A673 (cell line): ENCODE measurements around the gene TXNDC8. TPM values are rescaled to one million over a fixed set of nuclear protein-coding genes. Genes with fewer than 3 reads are reported as not detected.

ENCODE experiments used
- BruUV-seq: library from RNA; stranded (reverse); fragments of 400-500 nt; replicated peaks from 2 replicates; lab custom pipeline; 2021; lab: Mats Ljungman, UMichigan
- CTCF ChIA-PET: fragments of 300-600 bp; sonication (Branson Sonifier 250); formaldehyde crosslinking; loops from one replicate; lab custom pipeline; 2022; ENCODE audit warnings: antibody characterized with exemption; lab: Charles Lee
- POLR2A ChIA-PET: fragments of 300-600 bp; sonication (Branson Sonifier 250); formaldehyde crosslinking; loops from one replicate; lab custom pipeline; 2022; ENCODE audit warnings: antibody characterized with exemption; ENCODE audit not compliant: low non-redundant PET; lab: Charles Lee
- DNase-seq: peaks from one replicate; pipeline ENCODE4 v3.0.0-alpha.2; 2015; ENCODE audit warnings: low spot score
- H3K27ac ChIP-seq: fragments of 200-600 bp; sonication (generic); 2 replicates; pipeline ENCODE4 v1.5.1; 2016; ENCODE audit warnings: mixed run types, low read depth, mild to moderate bottlenecking, mixed read lengths, antibody characterized with exemption, low read length; ENCODE audit not compliant: poor library complexity, severe bottlenecking
- H3K27me3 ChIP-seq: fragments of 200-600 bp; sonication (generic); replicated peaks from 2 replicates; pipeline ENCODE4 v1.6.1; 2017; ENCODE audit warnings: mixed run types, low read depth, mild to moderate bottlenecking, mixed read lengths, antibody characterized with exemption, low read length; ENCODE audit not compliant: insufficient read depth, poor library complexity
- H3K36me3 ChIP-seq: fragments of 200-600 bp; sonication (generic); 2 replicates; pipeline ENCODE4 v1.6.1; 2016; ENCODE audit warnings: mixed run types, mild to moderate bottlenecking, mixed read lengths, antibody characterized with exemption, low read length; ENCODE audit not compliant: insufficient read depth, poor library complexity, severe bottlenecking
- H3K4me1 ChIP-seq: fragments of 200-600 bp; sonication (generic); 2 replicates; pipeline ENCODE4 v1.6.1; 2017; ENCODE audit warnings: mixed run types, mild to moderate bottlenecking, mixed read lengths, antibody characterized with exemption, low read length; ENCODE audit not compliant: insufficient read depth, poor library complexity, severe bottlenecking
- H3K4me3 ChIP-seq: fragments of 200-600 bp; sonication (generic); 2 replicates; pipeline ENCODE4 v1.5.1; 2016; ENCODE audit warnings: low read depth, mixed run types, mild to moderate bottlenecking, mixed read lengths, low read length; ENCODE audit not compliant: poor library complexity, severe bottlenecking
- H3K9me3 ChIP-seq: fragments of 200-600 bp; sonication (generic); 2 replicates; pipeline ENCODE4 v1.6.1; 2016; ENCODE audit warnings: mixed run types, low read depth, mild to moderate bottlenecking, mixed read lengths, antibody characterized with exemption, low read length; ENCODE audit not compliant: poor library complexity, severe bottlenecking
- CTCF ChIP-seq: fragments of 300-800, 200-600 bp; sonication (generic); conservative IDR thresholded peaks from 2 replicates; pipeline ENCODE4 v1.5.1; 2017; ENCODE audit warnings: low read depth, mild to moderate bottlenecking, antibody characterized with exemption, low read length, moderate library complexity, mixed read lengths
- EZH2 ChIP-seq: fragments of 200-600 bp; sonication (generic); IDR thresholded peaks from 2 replicates; pipeline ENCODE4 v1.6.1; 2017; ENCODE audit warnings: borderline replicate concordance, low read depth, mild to moderate bottlenecking, mixed read lengths, antibody characterized with exemption, low read length; ENCODE audit not compliant: poor library complexity, severe bottlenecking
- intact Hi-C: fragments of 100-400 bp; cut with micrococcal nuclease; formaldehyde crosslinking; loops from one replicate; pipeline ENCODE4 v1.10.0; 2022; ENCODE audit not compliant: unreplicated experiment
- total RNA-seq: library from RNA; stranded (reverse); gene quantifications from 2 replicates; pipeline ENCODE4 v1.2.3, GENCODE V29; 2021

The TXNDC8 gene
- total RNA-seq, 1 experiment from 2014 or later = not detected

DNA sequence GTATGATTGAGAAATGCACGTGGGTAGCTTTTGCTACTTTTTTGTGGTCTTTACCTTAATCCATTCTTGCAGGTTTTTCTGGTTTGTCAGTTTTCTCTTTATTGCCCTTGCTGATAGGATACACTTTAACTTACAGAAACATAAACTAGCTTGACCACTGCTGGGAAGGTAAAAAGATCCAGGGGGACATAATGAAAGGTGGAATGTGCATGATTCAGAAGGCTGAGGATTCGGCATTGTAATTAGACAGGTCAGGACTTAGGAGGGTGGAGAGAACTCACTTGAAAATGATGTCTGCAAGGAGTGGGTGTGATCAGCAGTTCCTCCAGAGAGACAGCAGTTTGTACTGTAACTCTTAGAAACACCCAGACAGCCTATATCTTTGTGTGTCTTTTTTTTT, 19.8 kb upstream of the TXNDC8 start:
- BruUV-seq = no TSS peak
- POLR2A ChIA-PET = no interaction called here

GRCh38 chr9:110356639-110357395, 19.2 kb upstream of the TXNDC8 start:
- intact Hi-C loops = no loop called here
- CTCF ChIA-PET = interaction anchor here (0.7 kb wide), 1 partner anchor 1010 kb away, joined by 6 read pairs; no protein-coding TSS in a partner anchor
- H3K36me3 ChIP-seq = no peaks in the 10 kb centered on the region

More for the DNA sequence above, 19.8 kb upstream of the TXNDC8 start:
- TF ChIP-seq EZH2 = no peak
- no peak for TF ChIP-seq CTCF
- Histone ChIP-seq H3K4me3 (no peak overlapping the region), H3K4me1 (no peaks in the 10 kb centered on the region), H3K9me3 (no peaks in the 10 kb centered on the region), H3K36me3 (no peaks in the 10 kb centered on the region), H3K27ac (no peak overlapping the region), H3K27me3 (peaks cover 8% of the 10 kb centered on the region)
- no peak for DNase-seq
- CTCF ChIA-PET = interaction anchor here (0.7 kb wide), 1 partner anchor 1011 kb away, joined by 6 read pairs; no protein-coding TSS in a partner anchor
- intact Hi-C loops = no loop called here

DNA sequence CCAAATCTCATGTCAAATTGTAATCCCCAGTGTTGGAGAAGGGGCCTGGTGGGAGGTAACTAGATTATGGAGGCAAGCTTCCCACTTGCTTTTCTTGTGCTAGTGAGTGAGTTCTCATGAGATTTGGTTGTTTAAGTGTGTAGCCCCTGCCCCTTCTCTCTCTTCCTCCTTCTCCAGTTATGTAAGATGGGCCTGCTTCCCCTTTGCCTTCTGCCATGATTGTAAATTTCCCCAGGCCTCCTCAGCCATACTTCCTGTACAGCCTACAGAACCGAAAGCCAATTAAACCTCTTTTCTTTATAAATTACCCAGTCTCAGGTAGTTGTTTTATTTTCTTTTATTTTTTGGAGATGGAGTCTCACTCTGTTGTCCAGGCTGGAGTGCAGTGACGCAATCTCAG, 18.2 kb upstream of the TXNDC8 start:
- BruUV-seq = no TSS peak
- no peak for DNase-seq
- Histone ChIP-seq H3K27ac (no peak overlapping the region), H3K36me3 (no peaks in the 10 kb centered on the region), H3K27me3 (no peaks in the 10 kb centered on the region), H3K4me1 (no peaks in the 10 kb centered on the region), H3K4me3 (no peak overlapping the region), H3K9me3 (no peaks in the 10 kb centered on the region)
- POLR2A ChIA-PET = no interaction called here
- TF ChIP-seq CTCF (no peak), EZH2 (no peak)
- CTCF ChIA-PET = no interaction called here
- intact Hi-C loops = no loop called here

More at GRCh38 chr9:110356639-110357395, 19.2 kb upstream of the TXNDC8 start:
- BruUV-seq = no TSS peak
- POLR2A ChIA-PET = no interaction called here
- TF ChIP-seq EZH2 (no peak), CTCF (no peak)
- no peaks in the 10 kb centered on the region for H3K4me1 ChIP-seq
- H3K9me3 ChIP-seq = no peaks in the 10 kb centered on the region
- DNase-seq = no peak
- peaks cover 2% of the 10 kb centered on the region for H3K27me3 ChIP-seq
- H3K27ac ChIP-seq = no peak overlapping the region
- no peak overlapping the region for H3K4me3 ChIP-seq
